HUES64 (cell line): Measurements from ENCODE around the gene MB.

ENCODE experiments used
- H3K27ac ChIP-seq: 2 replicates; pipeline ENCODE4 v1.7.0; 2013; ENCODE audit warnings: low read depth, low read length, inconsistent platforms
- H3K27me3 ChIP-seq: 2 replicates; pipeline ENCODE4 v1.6.1; 2013; ENCODE audit warnings: mild to moderate bottlenecking, low read length; ENCODE audit not compliant: insufficient read depth
- H3K36me3 ChIP-seq: 2 replicates; pipeline ENCODE4 v1.6.1; 2013; ENCODE audit warnings: mild to moderate bottlenecking, low read length; ENCODE audit not compliant: insufficient read depth
- H3K4me1 ChIP-seq: 2 replicates; pipeline ENCODE4 v1.6.1; 2013; ENCODE audit warnings: mild to moderate bottlenecking, low read length, moderate library complexity; ENCODE audit not compliant: insufficient read depth
- H3K4me3 ChIP-seq: 2 replicates; pipeline ENCODE4 v1.5.1; 2013; ENCODE audit warnings: mild to moderate bottlenecking, low read length, moderate library complexity
- H3K9ac ChIP-seq: 2 replicates; pipeline ENCODE4 v1.6.1; 2013; ENCODE audit warnings: mild to moderate bottlenecking, low read depth, low read length
- H3K9me3 ChIP-seq: 2 replicates; pipeline ENCODE4 v1.6.1; 2013; ENCODE audit warnings: low read depth, low read length; ENCODE audit not compliant: insufficient read depth
- WGBS: fragments of 150-250, 120-280 bp; methylation state at CpG from one replicate; pipeline ENCODE4 v1.1.7; 2013; ENCODE audit warnings: missing lambda C conversion rate; 5-methylcytosine and 5-hydroxymethylcytosine counted together

MB gene

DNA sequence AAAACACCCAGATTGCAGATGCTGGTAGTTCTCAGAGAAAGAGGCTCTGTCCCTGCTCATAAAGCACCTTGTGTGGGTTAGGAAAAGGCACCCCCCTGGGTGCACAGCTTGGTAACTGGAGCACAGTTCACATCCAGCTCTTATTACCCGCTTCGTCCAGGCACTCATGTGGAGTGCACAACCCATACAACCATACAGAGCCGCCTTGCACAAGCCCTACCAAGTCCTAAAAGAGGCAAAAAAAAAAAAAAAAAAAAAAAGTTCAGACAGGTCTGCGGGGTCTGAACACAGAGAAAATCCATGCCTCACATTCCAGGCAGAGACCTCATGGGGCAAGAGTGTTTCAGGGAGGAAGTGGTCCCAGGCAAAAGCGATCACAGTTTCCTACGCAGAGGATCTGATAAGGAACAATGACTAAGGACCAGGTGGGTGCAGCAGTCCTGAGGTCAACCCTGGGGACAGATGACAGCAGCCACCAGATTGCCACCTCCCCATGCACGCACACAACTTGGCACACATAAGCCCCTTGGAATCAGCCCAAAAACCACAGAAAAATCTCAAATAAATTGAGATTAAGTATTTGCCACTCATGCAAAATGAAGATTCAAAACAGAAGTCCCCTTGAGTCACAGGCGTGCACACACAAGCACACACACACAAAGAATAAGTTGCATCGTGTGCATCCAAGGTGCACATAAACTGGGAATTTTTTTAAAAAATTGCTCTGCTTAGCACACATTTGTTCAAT, 12.3 kb downstream of the MB start:
- no peaks in the 10 kb centered on the region for H3K36me3 ChIP-seq
- H3K4me1 ChIP-seq, result peaks cover 5% of the 10 kb centered on the region; the same call in 1 of the 2 replicates
- H3K9ac ChIP-seq, result no peak overlapping the region
- H3K27ac ChIP-seq, result no peak overlapping the region
- H3K9me3 ChIP-seq, result no peaks in the 10 kb centered on the region
- H3K27me3 ChIP-seq, result no peaks in the 10 kb centered on the region; the same call in 1 of the 2 replicates
- WGBS, result 80% methylated on average over 9 of the region's 9 CpGs
- H3K4me3 ChIP-seq, result no peak overlapping the region

DNA sequence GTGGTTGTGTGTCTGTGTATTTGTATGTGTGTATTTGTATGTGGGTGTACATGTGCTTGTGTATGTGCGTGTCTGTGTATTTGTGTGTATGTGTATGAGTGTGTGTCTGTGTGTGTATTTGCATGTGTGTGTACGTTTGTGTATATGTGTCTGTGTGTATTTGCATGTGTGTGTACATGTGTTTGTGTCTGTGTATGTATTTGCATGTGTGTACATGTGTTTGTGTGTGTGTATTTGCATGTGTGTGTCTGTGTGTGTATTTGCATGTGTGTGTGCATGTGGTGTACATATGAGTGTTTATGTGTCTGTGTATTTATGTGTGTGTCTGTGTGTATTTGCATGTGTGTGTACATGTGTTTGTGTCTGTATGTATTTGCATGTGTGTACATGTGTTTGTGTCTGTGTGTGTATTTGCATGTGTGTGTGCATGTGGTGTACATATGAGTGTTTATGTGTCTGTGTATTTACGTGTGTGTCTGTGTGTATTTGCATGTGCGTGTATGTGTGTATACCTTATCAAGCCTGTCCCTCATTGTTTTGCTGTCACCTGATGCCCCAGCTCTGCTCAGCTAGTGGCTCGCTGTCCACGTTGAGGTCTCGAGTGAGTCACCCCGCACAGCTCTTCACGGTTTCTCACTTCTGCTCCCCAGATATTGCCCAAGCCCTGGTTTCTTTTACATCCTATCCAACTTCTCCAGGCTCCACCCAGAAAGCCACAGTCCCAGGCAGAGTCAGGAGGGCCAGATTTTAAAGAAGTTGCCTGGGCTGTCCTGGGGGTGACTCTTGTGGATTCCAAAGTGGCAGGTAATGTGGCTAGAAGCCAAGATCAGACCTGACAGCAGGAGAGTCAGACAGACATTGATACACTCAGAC, 15.2 kb downstream of the MB start:
- Histone ChIP-seq H3K27ac (no peak overlapping the region), H3K36me3 (no peaks in the 10 kb centered on the region), H3K27me3 (no peaks in the 10 kb centered on the region), H3K9ac (no peak overlapping the region), H3K9me3 (no peaks in the 10 kb centered on the region), H3K4me1 (peaks cover 5% of the 10 kb centered on the region; the same call in 1 of the 2 replicates), H3K4me3 (no peak overlapping the region)
- whole genome bisulfite sequencing, result 89% methylated on average over 9 of the region's 9 CpGs

DNA sequence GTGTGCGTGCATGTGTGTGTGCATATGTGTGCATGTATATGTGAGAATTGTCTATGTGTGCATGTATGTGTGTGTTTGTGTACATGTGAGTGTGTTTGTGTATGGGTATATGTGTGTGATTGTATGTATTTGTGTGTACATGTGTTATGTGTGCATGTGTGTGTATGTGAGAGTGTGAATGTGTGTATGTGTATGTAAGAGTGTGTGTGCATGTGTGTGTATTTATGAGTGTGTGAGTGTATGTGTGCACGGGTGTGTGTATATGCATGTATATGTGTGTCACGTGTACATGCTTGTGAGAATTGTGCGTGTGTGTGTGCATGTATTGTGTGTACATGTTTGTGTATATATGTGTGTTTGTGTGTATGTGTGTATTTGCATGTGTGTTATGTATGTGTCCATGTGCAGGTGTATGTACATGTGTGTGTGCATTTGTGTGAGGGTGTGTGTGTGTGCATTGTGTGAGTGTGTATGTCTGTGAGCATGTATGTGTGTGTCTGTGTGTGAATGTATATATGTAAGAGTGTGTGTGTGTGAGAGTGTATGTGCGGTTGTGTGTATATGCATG, 16.0 kb downstream of the MB start:
- H3K36me3 ChIP-seq, result no peaks in the 10 kb centered on the region
- no peak overlapping the region for H3K27ac ChIP-seq
- WGBS, result 91% methylated on average over 5 of the region's 5 CpGs
- H3K9me3 ChIP-seq, result no peaks in the 10 kb centered on the region
- no peak overlapping the region for H3K9ac ChIP-seq
- H3K27me3 ChIP-seq, result no peaks in the 10 kb centered on the region
- peaks cover 5% of the 10 kb centered on the region; the same call in 1 of the 2 replicates for H3K4me1 ChIP-seq
- no peak overlapping the region for H3K4me3 ChIP-seq

DNA sequence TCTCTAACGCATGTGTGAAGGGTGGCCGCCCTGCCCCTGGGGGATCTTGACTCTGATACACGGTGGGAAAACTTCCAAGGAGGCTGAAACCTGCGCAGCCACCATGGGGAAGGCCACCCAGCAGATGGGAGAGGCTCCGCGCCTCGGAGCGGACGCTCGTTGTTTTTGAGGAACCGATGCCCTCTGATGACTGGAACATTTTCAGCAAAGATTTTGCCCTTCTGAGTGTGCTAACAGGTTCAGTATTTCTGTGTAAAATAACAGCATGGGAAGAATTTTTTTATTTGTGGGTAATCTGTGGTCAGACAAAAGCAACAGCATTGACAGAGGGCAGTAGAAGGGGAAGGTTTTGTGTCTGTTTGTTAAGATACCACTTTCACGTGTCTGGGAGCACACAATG, 16.7 kb downstream of the MB start:
- H3K9me3 ChIP-seq, result no peaks in the 10 kb centered on the region
- H3K27me3 ChIP-seq, result no peaks in the 10 kb centered on the region
- no peak overlapping the region for H3K4me3 ChIP-seq
- H3K27ac ChIP-seq, result no peak overlapping the region
- WGBS, result 89% methylated on average over 12 of the region's 12 CpGs
- peaks cover 5% of the 10 kb centered on the region; the same call in 1 of the 2 replicates for H3K4me1 ChIP-seq
- H3K36me3 ChIP-seq, result no peaks in the 10 kb centered on the region
- H3K9ac ChIP-seq, result no peak overlapping the region

DNA sequence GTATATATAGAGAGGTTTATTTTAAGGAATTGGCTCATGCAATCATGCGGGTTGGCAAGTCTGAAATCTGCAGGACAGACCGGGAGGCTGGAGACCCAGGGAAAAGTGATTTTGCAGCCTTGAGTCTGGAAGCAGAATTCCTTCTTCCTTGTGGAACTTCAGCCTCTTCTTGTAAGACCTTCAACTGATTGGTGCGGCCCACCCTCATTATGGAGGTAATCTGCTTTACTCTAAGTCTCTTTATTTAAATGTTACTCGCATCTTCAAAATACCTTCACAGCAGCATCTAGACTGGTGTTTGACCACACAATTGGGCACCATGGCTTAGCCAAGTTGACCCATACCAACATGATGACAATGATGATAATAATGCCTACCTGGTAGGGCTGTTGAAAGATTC, 17.8 kb downstream of the MB start:
- no peak overlapping the region for H3K9ac ChIP-seq
- H3K4me3 ChIP-seq, result no peak overlapping the region
- no peaks in the 10 kb centered on the region for H3K9me3 ChIP-seq
- H3K27me3 ChIP-seq, result no peaks in the 10 kb centered on the region
- H3K4me1 ChIP-seq, result 0 out of 2 replicates have a peak, but pooled peaks cover under 1% of the 10 kb centered on the region
- no peaks in the 10 kb centered on the region for H3K36me3 ChIP-seq
- H3K27ac ChIP-seq, result no peak overlapping the region
- 97% methylated on average over 4 of the region's 4 CpGs for WGBS

DNA sequence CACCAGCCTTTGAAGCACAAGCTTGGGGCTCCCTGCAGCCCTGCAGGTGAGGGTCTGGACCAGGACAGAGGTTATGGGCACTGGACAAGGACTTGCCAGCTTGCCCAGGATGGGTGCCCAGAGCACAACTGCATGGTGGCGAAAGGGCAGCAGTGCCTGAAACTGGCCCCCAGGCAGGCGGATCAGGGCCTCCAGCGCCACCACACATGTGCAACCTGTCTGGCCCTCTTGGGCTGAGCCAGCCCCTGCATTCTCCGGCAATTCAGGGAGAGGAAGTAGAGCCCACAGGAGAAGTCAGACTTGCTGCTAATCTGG, 18.8 kb downstream of the MB start:
- H3K4me3 ChIP-seq, result no peak overlapping the region

DNA sequence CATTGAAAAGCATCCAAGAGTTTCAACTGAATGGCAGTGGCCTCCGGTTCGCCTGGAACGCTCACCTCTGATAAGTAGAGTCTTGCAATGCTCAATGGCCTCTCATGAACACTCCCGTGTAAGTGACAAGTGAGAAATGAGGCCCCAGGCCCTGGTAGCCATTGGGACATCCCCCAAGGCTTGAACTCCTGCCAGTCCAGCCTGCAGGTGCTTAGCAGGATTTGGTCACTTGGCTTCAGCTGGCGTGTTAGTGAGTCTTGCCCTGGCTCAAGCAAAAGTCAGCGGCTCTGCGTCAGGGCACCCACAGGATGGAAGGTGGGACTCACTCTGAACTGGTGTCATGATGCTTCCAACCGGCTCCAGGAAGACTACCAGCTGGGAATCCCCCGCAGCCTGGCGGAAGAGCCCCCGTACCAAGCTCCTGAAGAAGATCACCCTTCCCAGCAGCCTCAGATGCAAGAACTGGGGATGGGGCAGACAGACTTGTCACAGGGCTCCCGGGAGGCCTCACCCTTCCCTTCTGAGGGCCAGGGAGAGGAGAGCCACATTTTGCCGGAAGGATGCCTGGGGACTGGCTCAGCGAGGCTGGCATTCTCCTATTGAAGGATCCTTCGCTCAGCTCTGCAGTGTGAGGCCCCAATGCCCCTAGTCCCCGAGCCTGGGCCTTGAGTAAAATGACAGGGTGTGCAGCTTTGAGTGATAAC, 19.3 kb downstream of the MB start:
- H3K27ac ChIP-seq, result no peak overlapping the region
- no peak overlapping the region for H3K4me3 ChIP-seq
- no peaks in the 10 kb centered on the region for H3K36me3 ChIP-seq
- no peaks in the 10 kb centered on the region for H3K27me3 ChIP-seq
- 88% methylated on average over 16 of the region's 16 CpGs for WGBS
- H3K4me1 ChIP-seq, result peaks cover 8% of the 10 kb centered on the region
- H3K9me3 ChIP-seq, result no peaks in the 10 kb centered on the region
- no peak overlapping the region for H3K9ac ChIP-seq

More for the DNA sequence above, 18.8 kb downstream of the MB start:
- Histone ChIP-seq H3K4me1 (peaks cover 8% of the 10 kb centered on the region; the same call in 1 of the 2 replicates), H3K27ac (no peak overlapping the region), H3K27me3 (no peaks in the 10 kb centered on the region), H3K36me3 (no peaks in the 10 kb centered on the region), H3K9me3 (no peaks in the 10 kb centered on the region), H3K9ac (no peak overlapping the region)
- WGBS, result 92% methylated on average over 4 of the region's 4 CpGs

DNA sequence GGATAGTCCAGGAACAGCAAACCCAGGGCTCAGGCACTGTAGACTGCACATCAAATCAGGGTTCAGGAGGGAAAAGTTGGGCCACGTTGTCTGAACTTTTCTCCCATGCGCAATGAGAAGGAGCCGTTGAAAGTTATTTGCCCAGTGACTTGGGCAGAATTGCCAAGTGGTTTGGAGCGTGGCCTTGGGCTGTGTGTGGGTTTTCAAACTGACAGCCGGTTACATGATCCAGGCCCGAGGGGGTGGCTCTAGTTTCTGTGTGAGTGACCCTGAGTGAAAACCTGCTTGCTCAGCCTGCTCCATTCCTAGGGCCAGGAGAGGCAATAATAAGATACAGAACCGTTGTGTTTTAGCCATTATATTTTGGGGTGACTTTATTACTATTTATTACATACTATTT, 20.3 kb downstream of the MB start:
- 94% methylated on average over 6 of the region's 7 CpGs for WGBS
- H3K9ac ChIP-seq, result no peak overlapping the region
- no peaks in the 10 kb centered on the region for H3K9me3 ChIP-seq
- no peaks in the 10 kb centered on the region for H3K27me3 ChIP-seq
- peaks cover 13% of the 10 kb centered on the region for H3K4me1 ChIP-seq
- H3K4me3 ChIP-seq, result no peak overlapping the region
- no peaks in the 10 kb centered on the region for H3K36me3 ChIP-seq
- H3K27ac ChIP-seq, result no peak overlapping the region

DNA sequence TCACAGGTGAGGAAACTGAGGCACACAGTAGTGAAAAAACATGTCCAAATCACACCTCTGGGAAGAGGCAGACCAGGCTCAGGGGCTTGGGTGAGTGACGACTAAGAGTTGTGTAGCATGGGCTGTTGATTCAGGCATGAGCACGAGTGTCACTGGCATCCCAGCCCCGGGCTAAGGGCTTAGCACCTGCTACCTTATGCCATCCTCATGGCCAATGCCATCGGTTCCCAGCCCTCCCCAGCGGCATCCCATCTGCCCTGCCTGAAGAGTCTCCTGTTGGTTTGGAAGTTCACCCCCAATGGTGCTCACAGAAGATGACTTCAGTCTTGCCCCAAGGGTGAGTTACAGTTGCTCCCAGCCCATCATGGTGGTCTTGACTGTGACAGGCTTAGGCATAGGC, 22.4 kb downstream of the MB start:
- no peaks in the 10 kb centered on the region for H3K27me3 ChIP-seq
- peaks cover 13% of the 10 kb centered on the region for H3K4me1 ChIP-seq
- no peaks in the 10 kb centered on the region for H3K36me3 ChIP-seq
- no peak overlapping the region for H3K4me3 ChIP-seq
- H3K9me3 ChIP-seq, result no peaks in the 10 kb centered on the region
- no peak overlapping the region for H3K27ac ChIP-seq
- no peak overlapping the region for H3K9ac ChIP-seq
- WGBS, result 92% methylated on average over 5 of the region's 5 CpGs

DNA sequence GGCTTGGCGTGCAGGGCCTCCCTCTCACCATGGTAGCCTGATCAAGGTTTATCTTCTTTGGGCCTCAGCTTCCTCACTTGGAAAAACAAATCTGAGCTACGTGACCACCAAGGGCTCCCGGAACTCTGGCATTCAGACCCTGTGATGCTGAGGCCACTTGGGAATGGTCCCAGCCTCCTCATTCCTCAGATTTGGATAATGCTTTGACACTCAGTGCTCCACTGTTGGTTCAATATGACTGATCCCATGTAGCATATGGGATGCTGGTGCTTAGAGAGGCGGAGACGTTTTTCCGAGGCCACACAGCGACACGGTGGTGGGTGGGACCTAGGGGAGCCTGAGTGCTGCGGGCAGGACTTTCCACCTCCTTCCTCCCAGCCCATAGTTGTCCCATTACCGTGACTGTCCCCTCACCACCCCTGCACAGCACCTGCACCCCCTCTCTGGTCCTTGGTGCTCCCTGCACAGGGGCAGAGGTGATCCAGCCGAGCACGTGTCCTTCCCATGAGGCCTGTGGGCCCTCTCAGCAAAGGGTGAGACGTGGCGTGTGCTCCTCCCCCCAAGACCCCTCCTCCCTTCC, 23.1 kb downstream of the MB start:
- WGBS, result 72% methylated on average over 14 of the region's 14 CpGs
- H3K27ac ChIP-seq, result no peak overlapping the region
- peaks cover 13% of the 10 kb centered on the region for H3K4me1 ChIP-seq
- no peaks in the 10 kb centered on the region for H3K36me3 ChIP-seq
- no peak overlapping the region for H3K9ac ChIP-seq
- H3K9me3 ChIP-seq, result no peaks in the 10 kb centered on the region
- no peak overlapping the region for H3K4me3 ChIP-seq
- H3K27me3 ChIP-seq, result no peaks in the 10 kb centered on the region
